Heart right ventricle (tissue), 16 donors: ENCODE measurements around the gene GPR55. TPM values are rescaled to one million over a fixed set of nuclear protein-coding genes. Genes with fewer than 3 reads are reported as not detected.
A peak's percentile ranks its signal among the peaks of the same experiment; 100 is the strongest.

Source experiments
- ATAC-seq, 8 donors: fragments of 200-7000 bp; cut with Tn5 transposase; one replicate each; pipeline ENCODE4 v1.9.1; 2020; ENCODE audit warnings: mild to moderate bottlenecking in 8 of 8, moderate library complexity in 8 of 8, moderate number of reproducible peaks in 1 of 8
- DNase-seq, 2 donors: peaks; one replicate each; pipeline ENCODE4 v3.0.0-alpha.2; 2020
- H3K27ac ChIP-seq, 10 donors: fragments of 200-600 bp; sonication (generic) in 2 of 10; one replicate each; pipeline versions ENCODE4 v1.5.0 to v1.8.0; 2020 to 2022; ENCODE audit warnings: mild to moderate bottlenecking in 3 of 10
- H3K27me3 ChIP-seq, 7 donors: fragments of 200-600 bp; one replicate each; pipeline ENCODE4 v1.8.0; 2021 to 2022; ENCODE audit warnings: mild to moderate bottlenecking in 2 of 7
- H3K36me3 ChIP-seq, 9 donors: fragments of 200-600 bp; sonication (generic) in 1 of 9; one replicate each; pipeline versions ENCODE4 v1.5.0 to v1.8.0; 2020 to 2022; ENCODE audit warnings: mild to moderate bottlenecking in 2 of 9
- H3K4me1 ChIP-seq, 9 donors: fragments of 200-600 bp; sonication (generic) in 1 of 9; one replicate each; pipeline versions ENCODE4 v1.5.0 to v1.8.0; 2020 to 2022; ENCODE audit warnings: mild to moderate bottlenecking in 4 of 9
- H3K4me3 ChIP-seq, 10 donors: fragments of 200-600 bp; sonication (generic) in 2 of 10; one replicate each; pipeline versions ENCODE4 v1.5.0 to v1.8.0; 2020 to 2022; ENCODE audit warnings: mild to moderate bottlenecking in 7 of 10, moderate library complexity in 2 of 10
- H3K9me3 ChIP-seq, 11 donors: fragments of 200-600 bp in 10 of 11; sonication (generic) in 2 of 11; one replicate each; pipeline versions ENCODE4 v1.5.0 to v1.8.0; 2013 to 2022; ENCODE audit warnings: mild to moderate bottlenecking in 2 of 11, control low read depth in 1 of 11, moderate library complexity in 1 of 11
- WGBS, 2 donors: extraction: QIAGEN DNeasy Blood & Tissue Kit; methylation state at CpG; one replicate each; pipeline ENCODE4 v1.1.7; 2013; ENCODE audit warnings: inconsistent platforms in 1 of 2; 5-methylcytosine and 5-hydroxymethylcytosine counted together
- intact Hi-C, 10 donors: fragments of 100-400 bp; cut with DNase I; formaldehyde crosslinking; loops; one replicate each; pipeline versions ENCODE4 v1.11.1 to v1.14.2; 2022
- polyA plus RNA-seq, 2 donors: library from polyadenylated mRNA; stranded (reverse); fragments of 200-250 nt; gene quantifications; one replicate each; pipeline ENCODE4 v1.2.3, GENCODE V29; 2013
- total RNA-seq, 10 donors: library from RNA; stranded (reverse); fragmentation: NEBNext Ultra II Directional in 3 of 10; extraction: Animal tissue kit (Norgen Biotek cat#: 25700) in 3 of 10; gene quantifications; one replicate each; pipeline versions ENCODE4 v1.2.1 to v1.2.4, GENCODE V29; 2021 to 2023
- TF ChIP-seq, protein P1 (sequence below), 9 donors: fragments of 200-600 bp; sonication (generic) in 2 of 9; IDR thresholded peaks; one replicate each; pipeline versions ENCODE4 v1.5.0 to v1.8.0; 2021 to 2022; ENCODE audit warnings: antibody characterized with exemption in 9 of 9, mild to moderate bottlenecking in 5 of 9, moderate library complexity in 1 of 9
- donor health status: Arrhythmogenic right ventricular cardiomyopathy.
- donor health status: ischemic (EF 13 %, LVEDD 7.1; RV severe dilation, severe dysfunction).
- donor health status: healthy with polysubstance abuse.
- donor health status: DM: no; HTN: yes; CAD: no.
- donor health status: DM: no; HTN: no; CAD: no.
- donor health status: ischemic (EF 25% LVEDD 6.9; RV normal size, moderate dysfunction).
- donor health status: ischemic (EF 25% LVEDD 5.7; RV mildly dilated, moderate dysfunction).
- donor health status: healthy.
- donor health status: DM: yes; HTN: yes; CAD: no.
- donor health status: Ischemic cardiomyopathy.
- donor health status: ischemic (EF 35%, LVEDD 5.7; RV mildly dilated, moderate dysfunction).
- donor health status: nonischemic (EF 11% LVEDD 7.7; RV severe dilation, severe dysfunction).
- donor health status: DM: yes; HTN: yes; CAD: no.
- donor health status: PGD.
- donor health status: ischemic (EF 29% LVEDD 5.4; RV normal size, mild dysfunction).
- donor health status: nonischemic (EF 23%, LVEDD 6.1; RV moderate dilation, normal function).

Gene GPR55
- total and polyA plus RNA-seq, 12 donors: 0.01 to 0.42 TPM; not detected in 10

DNA sequence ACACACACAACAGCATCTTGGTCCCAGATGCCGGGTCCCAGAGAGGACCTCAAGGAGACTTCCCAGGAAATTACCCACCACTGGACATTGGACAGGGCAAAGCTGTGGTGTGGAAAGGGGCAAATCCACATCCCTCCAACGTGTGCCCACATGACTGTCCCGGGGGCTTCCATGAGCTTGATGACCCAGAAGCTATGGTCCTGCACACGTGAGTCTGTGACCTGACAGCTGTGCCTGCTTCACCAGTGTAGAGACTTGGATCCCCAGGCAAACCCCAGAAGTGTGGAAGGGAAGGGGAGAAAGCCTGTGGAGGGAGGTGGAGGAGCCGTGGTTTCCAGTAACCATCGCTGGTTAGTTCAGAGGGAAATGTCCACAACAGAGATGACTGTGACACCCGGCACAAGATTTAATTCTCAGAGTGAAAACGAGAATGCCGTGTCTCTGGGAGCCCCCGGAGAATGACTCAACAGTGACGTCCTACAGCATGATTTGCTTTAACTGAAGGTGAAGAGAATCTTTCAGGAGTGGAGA, 19.1 kb upstream of the GPR55 start:
- Histone ChIP-seq H3K9me3 (no peaks in the 10 kb centered on the region), H3K27ac (no peak overlapping the region), H3K27me3 (peaks cover 0 to 14% (median 5%) of the 10 kb centered on the region in 7 donors), H3K4me3 (no peak overlapping the region), H3K4me1 (peaks cover 0 to 6% (median 0%) of the 10 kb centered on the region in 9 donors), H3K36me3 (no peaks in the 10 kb centered on the region)
- TF ChIP-seq, protein P1, sequence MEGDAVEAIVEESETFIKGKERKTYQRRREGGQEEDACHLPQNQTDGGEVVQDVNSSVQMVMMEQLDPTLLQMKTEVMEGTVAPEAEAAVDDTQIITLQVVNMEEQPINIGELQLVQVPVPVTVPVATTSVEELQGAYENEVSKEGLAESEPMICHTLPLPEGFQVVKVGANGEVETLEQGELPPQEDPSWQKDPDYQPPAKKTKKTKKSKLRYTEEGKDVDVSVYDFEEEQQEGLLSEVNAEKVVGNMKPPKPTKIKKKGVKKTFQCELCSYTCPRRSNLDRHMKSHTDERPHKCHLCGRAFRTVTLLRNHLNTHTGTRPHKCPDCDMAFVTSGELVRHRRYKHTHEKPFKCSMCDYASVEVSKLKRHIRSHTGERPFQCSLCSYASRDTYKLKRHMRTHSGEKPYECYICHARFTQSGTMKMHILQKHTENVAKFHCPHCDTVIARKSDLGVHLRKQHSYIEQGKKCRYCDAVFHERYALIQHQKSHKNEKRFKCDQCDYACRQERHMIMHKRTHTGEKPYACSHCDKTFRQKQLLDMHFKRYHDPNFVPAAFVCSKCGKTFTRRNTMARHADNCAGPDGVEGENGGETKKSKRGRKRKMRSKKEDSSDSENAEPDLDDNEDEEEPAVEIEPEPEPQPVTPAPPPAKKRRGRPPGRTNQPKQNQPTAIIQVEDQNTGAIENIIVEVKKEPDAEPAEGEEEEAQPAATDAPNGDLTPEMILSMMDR (IDR thresholded peaks at IDR 0.05): no peak
- DNase-seq (no peak), ATAC-seq (no peak)
- WGBS, 2 donors: 81 to 85% methylated on average over 11 of the region's 11 CpGs
- intact Hi-C loops: no loop called here

DNA sequence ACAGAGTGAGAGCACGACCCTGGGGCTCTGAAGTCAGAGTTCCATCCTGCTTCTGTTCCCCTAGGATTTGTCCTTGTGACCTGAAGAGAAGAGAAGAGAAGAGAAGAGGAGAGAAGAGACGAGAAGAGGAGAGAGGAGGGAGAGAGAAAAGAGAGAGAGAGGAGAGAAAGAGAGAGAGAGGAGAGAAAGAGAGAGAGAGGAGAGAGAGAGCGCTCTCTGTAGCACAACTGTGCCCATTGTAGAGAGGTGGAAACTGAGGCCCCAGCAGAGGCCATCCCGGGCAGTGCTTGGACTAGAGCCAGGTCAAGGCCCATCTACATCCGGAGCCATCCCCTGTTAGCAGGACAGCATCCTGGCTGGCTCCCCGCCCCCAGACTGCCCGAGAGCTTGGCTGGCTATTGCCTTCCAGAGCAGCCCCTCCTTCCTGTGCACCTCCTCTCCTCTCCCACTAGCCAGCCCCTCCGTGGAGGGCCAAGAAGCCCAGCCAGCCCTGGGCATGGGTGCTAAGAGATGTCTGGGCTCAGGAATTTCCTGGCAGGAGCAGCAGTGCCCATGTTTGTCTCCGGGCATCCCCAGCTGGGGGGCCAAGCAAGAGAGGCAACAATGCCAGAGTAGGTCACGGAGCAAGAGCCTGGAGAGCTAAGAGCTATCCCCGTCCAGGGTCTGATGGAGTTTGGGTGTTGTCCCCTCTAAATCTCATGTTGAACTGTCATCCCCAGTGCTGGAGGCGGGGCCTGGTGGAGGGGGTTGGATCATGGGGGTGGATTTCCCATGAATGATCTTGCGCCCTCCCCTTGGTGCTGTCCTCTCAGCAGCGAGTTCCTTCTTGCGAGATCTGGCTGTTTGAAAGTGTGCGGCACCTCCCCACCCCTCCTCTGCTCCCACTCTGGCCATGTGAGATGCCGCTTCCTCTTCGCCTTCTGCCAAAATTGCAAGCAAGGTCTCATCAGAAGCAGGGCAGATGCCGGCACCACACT, 18.2 kb upstream of the GPR55 start:
- no peaks in the 10 kb centered on the region for H3K36me3 ChIP-seq

DNA sequence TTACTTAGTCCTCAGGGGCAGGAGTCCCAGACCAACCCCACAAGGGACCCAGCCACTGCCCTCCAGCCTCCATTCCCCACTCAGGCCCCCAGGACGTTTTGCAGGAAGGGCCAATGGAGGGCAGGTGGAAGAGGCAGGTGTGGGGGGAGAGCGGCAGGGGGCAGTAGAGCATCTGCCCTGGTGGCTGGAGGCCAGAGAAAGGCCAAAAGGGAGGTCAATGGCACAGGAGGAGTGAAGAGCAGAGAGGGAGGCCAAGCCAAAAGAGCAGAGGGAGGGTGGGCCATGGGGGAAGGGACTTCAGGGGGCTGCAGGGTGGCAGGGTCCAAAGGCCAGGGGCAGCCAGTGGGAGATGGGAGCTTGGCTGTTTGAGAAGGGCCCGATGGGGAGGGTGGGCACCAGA, 17.3 kb upstream of the GPR55 start:
- intact Hi-C loops: no loop called here
- ATAC-seq (no peak), DNase-seq (no peak)
- Histone ChIP-seq H3K4me3 (no peak overlapping the region), H3K27me3 (peaks cover 0 to 19% (median 5%) of the 10 kb centered on the region in 7 donors), H3K4me1 (peaks cover 0 to 6% (median 0%) of the 10 kb centered on the region in 9 donors), H3K27ac (no peak overlapping the region), H3K9me3 (peaks cover 0 to 9% (median 1%) of the 10 kb centered on the region in 11 donors), H3K36me3 (no peaks in the 10 kb centered on the region)
- TF ChIP-seq, protein P1 (IDR thresholded peaks at IDR 0.05): no peak
- WGBS, 2 donors: 61 to 71% methylated on average over 3 of the region's 3 CpGs

More for the DNA sequence above, 18.2 kb upstream of the GPR55 start:
- Histone ChIP-seq H3K27ac (no peak overlapping the region), H3K4me1 (peaks cover 0 to 6% (median 0%) of the 10 kb centered on the region in 9 donors), H3K9me3 (peaks cover 0 to under 1% (median 0%) of the 10 kb centered on the region in 11 donors), H3K4me3 (no peak overlapping the region), H3K27me3 (peaks cover 0 to 19% (median 5%) of the 10 kb centered on the region in 7 donors)
- intact Hi-C loops: no loop called here
- TF ChIP-seq, protein P1 (IDR thresholded peaks at IDR 0.05): no peak
- 62 to 64% methylated on average over 19 of the region's 19 CpGs for WGBS, 2 donors
- DNase-seq (no peak), ATAC-seq (peak in 7 of 8 donors; percentile 37 to 55 (median 51))
